ENCODE measurements around the gene ITIH1. TPM values are rescaled to one million over a fixed set of nuclear protein-coding genes. Genes with fewer than 3 reads are reported as not detected.

Gene ITIH1
- total RNA-seq, 1 experiment from 2014 or later: not detected

DNA sequence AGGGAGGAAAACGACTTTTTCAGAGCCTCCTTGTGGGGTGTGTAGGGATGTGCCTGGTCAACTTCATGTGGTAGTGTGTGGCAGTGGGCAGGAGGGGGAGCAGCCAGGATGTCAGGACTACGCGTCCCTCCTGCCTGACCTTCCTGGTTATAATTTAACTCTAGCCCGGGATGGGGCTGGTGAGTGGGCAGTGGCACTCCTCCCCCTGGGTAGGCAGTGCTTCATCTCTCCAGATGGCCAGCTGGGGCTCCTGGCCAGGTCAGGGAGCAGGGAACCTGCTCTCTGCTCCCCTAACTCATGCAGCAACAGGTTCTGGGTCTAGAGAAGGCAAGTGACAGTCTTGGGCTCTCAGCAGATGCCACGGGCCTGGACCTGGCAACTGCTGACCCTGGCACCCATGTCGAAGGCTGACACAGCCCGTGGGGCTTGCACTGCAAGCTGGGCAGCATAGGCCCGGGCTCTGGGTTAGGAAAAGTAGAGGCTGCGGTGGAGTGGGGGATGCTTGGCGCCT lies 50.5 kb downstream of the ITIH1 start:
- H3K4me3 ChIP-seq (ENCODE audit: low read length): no peak overlapping the region
- no peaks in the 10 kb centered on the region for H3K9me2 ChIP-seq (replicated peaks; ENCODE audit: low read length)
- H3K36me3 ChIP-seq (ENCODE audit: low read depth, low read length): no peaks in the 10 kb centered on the region
- ATAC-seq (no peak), DNase-seq (no peak)
- H3K9ac ChIP-seq (ENCODE audit: low read length): no peak overlapping the region
- no peak overlapping the region for H3K4me2 ChIP-seq (ENCODE audit: low read length)
- H2AFZ ChIP-seq (ENCODE audit: low read length): no peak overlapping the region
- H4K20me1 ChIP-seq (ENCODE audit: low read length): no peaks in the 10 kb centered on the region
- H3K27ac ChIP-seq (ENCODE audit: low read length): no peak overlapping the region
- peaks cover 20% of the 10 kb centered on the region for H3K4me1 ChIP-seq (ENCODE audit: insufficient read depth, low read length)
- CTCF ChIA-PET: no interaction called here
- BruUV-seq (replicated peaks): no TSS peak
- H3K27me3 ChIP-seq (ENCODE audit: low read length): no peaks in the 10 kb centered on the region
- no peaks in the 10 kb centered on the region for H3K79me2 ChIP-seq (ENCODE audit: low read length)
- no peaks in the 10 kb centered on the region for H3F3A ChIP-seq (ENCODE audit: low read length, unreplicated experiment)
- POLR2A ChIA-PET (ENCODE audit: unreplicated experiment): no interaction called here
- H3K9me3 ChIP-seq (ENCODE audit: low read length): no peaks in the 10 kb centered on the region
- TF ChIP-seq EZH2phosphoT487 (IDR thresholded peaks at IDR 0.05; ENCODE audit: borderline replicate concordance, low read length) (no peak), EZH2 (IDR thresholded peaks at IDR 0.05; ENCODE audit: low read length, unreplicated experiment) (no peak), CTCF (conservative IDR thresholded peaks at IDR 0.05; ENCODE audit: low read depth, low read length) (0 out of 2 replicates have a peak, but pooled peaks have one; percentile 10)
- intact Hi-C loops (cut with micrococcal nuclease): no loop called here

GRCh38 chr3:52829482-52829881 lies 52.1 kb downstream of the ITIH1 start:
- ATAC-seq: no peak
- TF ChIP-seq CTCF (conservative IDR thresholded peaks at IDR 0.05; ENCODE audit: low read depth, low read length) (no peak), EZH2phosphoT487 (IDR thresholded peaks at IDR 0.05; ENCODE audit: borderline replicate concordance, low read length) (no peak), EZH2 (IDR thresholded peaks at IDR 0.05; ENCODE audit: low read length, unreplicated experiment) (no peak)
- H3K9ac ChIP-seq (ENCODE audit: low read length): no peak overlapping the region
- no peak for DNase-seq
- CTCF ChIA-PET: no interaction called here
- H3K4me2 ChIP-seq (ENCODE audit: low read length): no peak overlapping the region
- no peaks in the 10 kb centered on the region for H4K20me1 ChIP-seq (ENCODE audit: low read length)
- H3K27ac ChIP-seq (ENCODE audit: low read length): no peak overlapping the region
- intact Hi-C loops (cut with micrococcal nuclease): no loop called here
- H3F3A ChIP-seq (ENCODE audit: low read length, unreplicated experiment): no peaks in the 10 kb centered on the region
- H3K27me3 ChIP-seq (ENCODE audit: low read length): no peaks in the 10 kb centered on the region
- no peaks in the 10 kb centered on the region for H3K9me2 ChIP-seq (replicated peaks; ENCODE audit: low read length)
- no TSS peak for BruUV-seq (replicated peaks)
- H3K4me1 ChIP-seq (ENCODE audit: insufficient read depth, low read length): peaks cover 20% of the 10 kb centered on the region
- no peak overlapping the region for H3K4me3 ChIP-seq (ENCODE audit: low read length)
- no peaks in the 10 kb centered on the region for H3K79me2 ChIP-seq (ENCODE audit: low read length)
- no peaks in the 10 kb centered on the region for H3K36me3 ChIP-seq (ENCODE audit: low read depth, low read length)
- no peak overlapping the region for H2AFZ ChIP-seq (ENCODE audit: low read length)
- POLR2A ChIA-PET (ENCODE audit: unreplicated experiment): no interaction called here
- no peaks in the 10 kb centered on the region for H3K9me3 ChIP-seq (ENCODE audit: low read length)

- ATAC-seq (no peak), DNase-seq (peak; percentile 17)
- no peaks in the 10 kb centered on the region for H3K36me3 ChIP-seq (ENCODE audit: low read depth, low read length)
- no peaks in the 10 kb centered on the region for H3K9me2 ChIP-seq (replicated peaks; ENCODE audit: low read length)
- no TSS peak for BruUV-seq (replicated peaks)
- H3K27ac ChIP-seq (ENCODE audit: low read length): no peak overlapping the region
- intact Hi-C loops (cut with micrococcal nuclease): no loop called here
- CTCF ChIA-PET: no interaction called here
- H3K9me3 ChIP-seq (ENCODE audit: low read length): no peaks in the 10 kb centered on the region
- H3K9ac ChIP-seq (ENCODE audit: low read length): no peak overlapping the region
- no peak overlapping the region for H3K4me2 ChIP-seq (ENCODE audit: low read length)
- H3K79me2 ChIP-seq (ENCODE audit: low read length): no peaks in the 10 kb centered on the region
- no peaks in the 10 kb centered on the region for H3K27me3 ChIP-seq (ENCODE audit: low read length)
- peaks cover 20% of the 10 kb centered on the region for H3K4me1 ChIP-seq (ENCODE audit: insufficient read depth, low read length)
- no peak overlapping the region for H3K4me3 ChIP-seq (ENCODE audit: low read length)
- TF ChIP-seq CTCF (conservative IDR thresholded peaks at IDR 0.05; ENCODE audit: low read depth, low read length) (no peak), EZH2 (IDR thresholded peaks at IDR 0.05; ENCODE audit: low read length, unreplicated experiment) (no peak), EZH2phosphoT487 (IDR thresholded peaks at IDR 0.05; ENCODE audit: borderline replicate concordance, low read length) (no peak)
- no peaks in the 10 kb centered on the region for H3F3A ChIP-seq (ENCODE audit: low read length, unreplicated experiment)
- no peak overlapping the region for H2AFZ ChIP-seq (ENCODE audit: low read length)
- H4K20me1 ChIP-seq (ENCODE audit: low read length): no peaks in the 10 kb centered on the region
- POLR2A ChIA-PET (ENCODE audit: unreplicated experiment): no interaction called here
Observed at GRCh38 chr3:52829906-52830463, 52.6 kb downstream of the ITIH1 start.

Measured in PC-3 (cell line).